ENCODE results near the gene AGBL3.
A peak's percentile ranks its signal among the peaks of the same experiment; 100 is the strongest.

AGBL3 gene

GRCh38 chr7:134988161-134988560, 1.9 kb downstream of the AGBL3 start:
- Histone ChIP-seq H3K4me3 (ENCODE audit: low read length) (peak overlapping the region; percentile 98), H3K27me3 (ENCODE audit: insufficient read depth, low read length) (no peaks in the 10 kb centered on the region), H3K9me3 (ENCODE audit: low read length) (no peaks in the 10 kb centered on the region), H3K4me1 (ENCODE audit: insufficient read depth, low read length) (peaks cover 8% of the 10 kb centered on the region), H3K36me3 (ENCODE audit: insufficient read depth, low read length) (peaks cover 19% of the 10 kb centered on the region), H2AFZ (ENCODE audit: low read depth, low read length) (no peak overlapping the region)

DNA sequence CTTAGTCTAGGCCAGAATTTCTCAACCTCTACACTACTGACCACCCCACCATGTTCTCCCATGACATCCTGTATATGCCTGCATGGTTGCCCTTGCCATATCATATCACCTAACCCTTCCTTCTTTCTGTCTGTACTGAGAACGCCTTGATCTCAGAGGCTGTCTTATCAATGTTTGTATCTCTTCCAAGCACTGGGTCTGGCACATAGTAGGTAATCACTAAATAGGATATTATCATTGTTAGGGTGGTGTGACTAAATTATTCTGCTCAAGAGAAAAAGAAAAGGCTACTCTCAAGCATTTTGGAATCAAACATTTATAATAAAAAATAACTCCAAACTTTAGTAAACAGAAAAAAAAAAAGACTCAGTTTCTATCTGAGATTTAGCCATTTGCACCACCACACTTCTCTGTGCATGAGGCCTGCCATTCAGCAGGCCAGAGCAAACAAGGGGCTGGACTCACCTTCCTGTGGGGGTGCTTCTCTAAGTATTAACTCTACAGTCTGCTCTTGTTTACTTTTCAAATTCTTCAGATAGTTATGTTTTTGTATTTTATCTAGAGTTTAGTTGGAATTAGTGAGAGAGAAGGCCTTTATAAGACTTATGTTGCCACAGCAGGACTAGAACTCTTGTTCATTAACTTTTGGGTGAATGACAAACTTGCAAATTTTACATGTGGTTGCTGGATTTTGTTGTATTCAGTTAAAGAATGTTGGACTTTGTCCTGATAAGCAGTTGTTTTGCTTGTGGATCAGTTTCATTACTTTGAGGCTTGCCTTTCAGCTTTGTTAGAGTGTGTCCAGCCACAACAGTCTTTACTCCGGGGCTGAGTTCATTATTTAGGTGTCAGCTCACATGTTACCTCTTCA, 5.4 kb downstream of the AGBL3 start:
- Histone ChIP-seq H3K4me3 (ENCODE audit: low read length) (no peak overlapping the region), H3K36me3 (ENCODE audit: insufficient read depth, low read length) (peaks cover 41% of the 10 kb centered on the region), H3K9me3 (ENCODE audit: low read length) (no peaks in the 10 kb centered on the region), H3K27me3 (ENCODE audit: insufficient read depth, low read length) (no peaks in the 10 kb centered on the region), H3K4me1 (ENCODE audit: insufficient read depth, low read length) (peaks cover 8% of the 10 kb centered on the region), H2AFZ (ENCODE audit: low read depth, low read length) (no peak overlapping the region)

DNA sequence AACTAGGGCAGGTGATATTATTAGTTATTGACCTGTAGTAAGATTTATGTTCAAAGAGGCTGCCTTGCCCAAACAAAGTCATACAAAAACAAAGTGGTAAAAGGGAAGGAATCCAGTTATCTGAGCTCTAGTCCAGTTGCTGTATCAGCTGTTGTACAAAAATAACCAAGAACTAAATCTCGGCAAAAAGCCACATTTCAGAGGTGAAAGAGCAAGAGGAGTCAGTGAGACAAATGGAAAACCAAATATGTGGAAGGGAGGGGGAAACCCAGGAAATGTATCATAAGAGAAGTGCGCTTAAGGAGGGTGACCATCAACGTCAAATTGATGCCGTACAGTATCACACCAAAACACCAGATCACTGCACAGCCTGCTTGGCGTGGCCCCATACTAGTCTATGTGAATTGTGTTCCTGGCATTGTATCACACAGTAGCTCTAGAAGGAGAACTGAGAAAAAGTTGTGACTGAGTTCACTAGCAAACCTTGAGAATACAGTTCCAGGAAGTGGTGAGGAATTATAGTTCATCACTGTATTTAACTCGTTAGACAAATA, 6.4 kb downstream of the AGBL3 start:
- H3K4me1 ChIP-seq (ENCODE audit: insufficient read depth, low read length), result no peaks in the 10 kb centered on the region
- no peak overlapping the region for H3K4me3 ChIP-seq (ENCODE audit: low read length)
- H2AFZ ChIP-seq (ENCODE audit: low read depth, low read length), result no peak overlapping the region
- peaks cover 48% of the 10 kb centered on the region for H3K36me3 ChIP-seq (ENCODE audit: insufficient read depth, low read length)
- H3K27me3 ChIP-seq (ENCODE audit: insufficient read depth, low read length), result no peaks in the 10 kb centered on the region
- H3K9me3 ChIP-seq (ENCODE audit: low read length), result no peaks in the 10 kb centered on the region

DNA sequence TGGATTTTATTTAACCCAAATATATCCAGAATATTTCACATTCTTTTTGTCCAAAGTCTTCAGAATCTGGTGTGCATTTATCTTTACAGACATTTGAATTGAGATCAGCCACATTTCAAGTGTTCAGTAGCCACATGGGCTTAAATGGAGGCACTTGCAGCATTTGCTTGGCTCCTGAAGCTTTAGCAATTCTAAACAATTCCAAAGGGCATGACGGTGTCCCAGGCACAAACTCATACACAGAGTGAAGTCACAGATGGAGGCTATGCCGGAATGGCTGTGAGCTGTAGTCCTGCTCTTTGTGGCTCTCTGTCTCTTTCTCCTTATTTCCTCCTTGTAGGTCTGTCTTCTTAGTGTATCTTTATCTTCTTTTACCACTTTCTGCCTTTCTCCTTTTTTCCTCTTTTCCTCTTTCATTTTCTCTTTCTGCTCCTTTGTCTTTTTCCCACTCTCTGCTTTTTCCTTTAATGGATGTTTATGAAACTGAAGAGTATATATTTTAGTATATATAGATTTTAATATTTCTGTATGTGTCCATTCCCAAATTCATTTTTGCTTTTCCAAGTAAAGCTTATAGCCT, 7.7 kb downstream of the AGBL3 start:
- Histone ChIP-seq H3K9me3 (ENCODE audit: low read length) (peaks cover 1% of the 10 kb centered on the region), H3K4me3 (ENCODE audit: low read length) (no peak overlapping the region), H2AFZ (ENCODE audit: low read depth, low read length) (no peak overlapping the region), H3K36me3 (ENCODE audit: insufficient read depth, low read length) (peaks cover 48% of the 10 kb centered on the region), H3K27me3 (ENCODE audit: insufficient read depth, low read length) (no peaks in the 10 kb centered on the region), H3K4me1 (ENCODE audit: insufficient read depth, low read length) (no peaks in the 10 kb centered on the region)

DNA sequence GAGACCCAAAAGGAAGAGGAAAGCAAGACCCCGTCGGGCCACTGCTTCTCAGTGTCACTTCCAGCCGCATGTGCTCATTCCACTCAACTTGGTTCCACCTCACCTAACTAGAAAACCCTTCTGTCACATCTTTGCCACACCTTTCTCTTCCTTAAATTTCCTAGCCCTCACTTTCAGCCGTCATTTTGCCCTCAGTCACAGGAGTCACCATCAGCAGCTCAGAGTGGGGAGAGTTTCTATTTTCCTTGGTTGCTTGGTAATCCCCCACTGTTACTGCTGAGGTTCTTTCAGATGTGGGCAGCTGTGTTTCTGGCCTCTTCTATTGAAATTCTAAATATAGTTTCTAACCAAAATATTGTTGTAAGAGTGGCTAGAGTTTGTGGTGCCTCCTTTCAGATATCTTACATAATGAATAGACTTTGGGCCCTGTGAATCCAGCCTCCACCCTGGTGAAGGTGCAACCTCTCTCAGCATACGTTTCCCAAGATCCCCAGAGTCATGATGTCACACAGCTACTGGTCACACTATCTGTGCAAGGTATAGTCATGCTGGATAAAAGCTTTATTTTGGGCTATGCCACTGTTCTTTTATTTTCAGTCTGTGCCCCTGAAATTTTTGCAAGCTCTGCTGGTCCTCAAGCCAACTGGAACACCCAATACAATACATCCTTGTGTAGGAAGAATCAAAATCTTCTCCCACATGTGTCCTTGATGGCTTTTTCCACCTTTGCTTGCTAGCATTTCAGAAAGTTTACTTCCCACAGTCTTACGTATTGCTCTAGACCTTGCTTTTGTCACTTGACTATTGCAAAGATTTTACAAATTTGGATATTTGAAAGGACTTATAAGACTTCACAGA, 9.2 kb downstream of the AGBL3 start:
- H2AFZ ChIP-seq (ENCODE audit: low read depth, low read length), result no peak overlapping the region
- H3K4me1 ChIP-seq (ENCODE audit: insufficient read depth, low read length), result no peaks in the 10 kb centered on the region
- peaks cover 40% of the 10 kb centered on the region for H3K36me3 ChIP-seq (ENCODE audit: insufficient read depth, low read length)
- no peak overlapping the region for H3K4me3 ChIP-seq (ENCODE audit: low read length)
- peaks cover 7% of the 10 kb centered on the region for H3K9me3 ChIP-seq (ENCODE audit: low read length)
- H3K27me3 ChIP-seq (ENCODE audit: insufficient read depth, low read length), result no peaks in the 10 kb centered on the region

GRCh38 chr7:134996097-134996550, 9.8 kb downstream of the AGBL3 start:
- H3K4me3 ChIP-seq (ENCODE audit: low read length), result no peak overlapping the region
- no peaks in the 10 kb centered on the region for H3K4me1 ChIP-seq (ENCODE audit: insufficient read depth, low read length)
- peaks cover 7% of the 10 kb centered on the region for H3K9me3 ChIP-seq (ENCODE audit: low read length)
- H3K36me3 ChIP-seq (ENCODE audit: insufficient read depth, low read length), result peaks cover 33% of the 10 kb centered on the region
- no peaks in the 10 kb centered on the region for H3K27me3 ChIP-seq (ENCODE audit: insufficient read depth, low read length)
- no peak overlapping the region for H2AFZ ChIP-seq (ENCODE audit: low read depth, low read length)

DNA sequence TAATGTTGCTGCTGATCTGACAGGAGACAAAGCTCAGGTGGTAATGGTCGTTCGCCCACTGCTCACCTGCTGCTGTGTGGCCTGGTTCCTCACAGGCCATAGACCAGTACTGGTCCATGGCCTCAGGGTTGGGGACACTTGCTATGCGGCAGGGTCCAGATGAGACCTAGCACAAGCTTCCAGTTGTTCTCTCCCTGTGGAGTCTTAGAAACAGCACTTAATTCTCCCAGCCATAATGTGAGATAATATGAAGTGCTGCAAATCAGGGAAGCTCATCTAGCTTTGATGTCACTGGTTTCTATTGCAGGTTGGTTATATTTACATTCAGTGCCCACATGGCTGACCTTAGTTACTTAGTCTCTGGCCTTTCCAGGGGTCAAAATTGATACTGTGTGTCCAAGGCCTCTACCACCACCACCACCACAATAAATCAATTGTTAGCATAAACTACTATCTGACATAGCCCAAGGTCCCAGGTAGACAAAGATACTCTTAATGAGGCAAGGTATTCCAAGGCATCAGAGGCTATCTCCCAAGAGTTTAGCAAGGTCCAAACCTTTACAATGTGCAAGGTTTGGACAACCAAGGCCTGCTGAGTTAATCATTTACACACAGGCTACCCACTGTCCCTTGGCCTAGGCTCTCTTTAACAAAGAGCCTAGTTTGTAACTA, 11.0 kb downstream of the AGBL3 start:
- no peak overlapping the region for H3K4me3 ChIP-seq (ENCODE audit: low read length)
- H3K9me3 ChIP-seq (ENCODE audit: low read length), result peaks cover 7% of the 10 kb centered on the region
- H3K27me3 ChIP-seq (ENCODE audit: insufficient read depth, low read length), result no peaks in the 10 kb centered on the region
- H3K4me1 ChIP-seq (ENCODE audit: insufficient read depth, low read length), result no peaks in the 10 kb centered on the region
- H2AFZ ChIP-seq (ENCODE audit: low read depth, low read length), result no peak overlapping the region
- peaks cover 33% of the 10 kb centered on the region for H3K36me3 ChIP-seq (ENCODE audit: insufficient read depth, low read length)

GRCh38 chr7:134999136-134999535, 12.8 kb downstream of the AGBL3 start:
- peaks cover 23% of the 10 kb centered on the region for H3K36me3 ChIP-seq (ENCODE audit: insufficient read depth, low read length)
- no peaks in the 10 kb centered on the region for H3K27me3 ChIP-seq (ENCODE audit: insufficient read depth, low read length)

GRCh38 chr7:135001390-135002165, 15.3 kb downstream of the AGBL3 start:
- H3K4me3 ChIP-seq (ENCODE audit: low read length), result no peak overlapping the region
- no peaks in the 10 kb centered on the region for H3K4me1 ChIP-seq (ENCODE audit: insufficient read depth, low read length)
- peaks cover 7% of the 10 kb centered on the region for H3K9me3 ChIP-seq (ENCODE audit: low read length)
- no peak overlapping the region for H2AFZ ChIP-seq (ENCODE audit: low read depth, low read length)
- peaks cover 7% of the 10 kb centered on the region for H3K36me3 ChIP-seq (ENCODE audit: insufficient read depth, low read length)
- H3K27me3 ChIP-seq (ENCODE audit: insufficient read depth, low read length), result no peaks in the 10 kb centered on the region

More at GRCh38 chr7:134999136-134999535, 12.8 kb downstream of the AGBL3 start:
- no peak overlapping the region for H3K4me3 ChIP-seq (ENCODE audit: low read length)
- H3K9me3 ChIP-seq (ENCODE audit: low read length), result peaks cover 7% of the 10 kb centered on the region
- no peaks in the 10 kb centered on the region for H3K4me1 ChIP-seq (ENCODE audit: insufficient read depth, low read length)
- no peak overlapping the region for H2AFZ ChIP-seq (ENCODE audit: low read depth, low read length)

GRCh38 chr7:135012229-135012628, 25.9 kb downstream of the AGBL3 start:
- Histone ChIP-seq H3K4me1 (ENCODE audit: insufficient read depth, low read length) (no peaks in the 10 kb centered on the region), H3K27me3 (ENCODE audit: insufficient read depth, low read length) (no peaks in the 10 kb centered on the region), H2AFZ (ENCODE audit: low read depth, low read length) (no peak overlapping the region), H3K4me3 (ENCODE audit: low read length) (no peak overlapping the region), H3K9me3 (ENCODE audit: low read length) (no peaks in the 10 kb centered on the region), H3K36me3 (ENCODE audit: insufficient read depth, low read length) (no peaks in the 10 kb centered on the region)

DNA sequence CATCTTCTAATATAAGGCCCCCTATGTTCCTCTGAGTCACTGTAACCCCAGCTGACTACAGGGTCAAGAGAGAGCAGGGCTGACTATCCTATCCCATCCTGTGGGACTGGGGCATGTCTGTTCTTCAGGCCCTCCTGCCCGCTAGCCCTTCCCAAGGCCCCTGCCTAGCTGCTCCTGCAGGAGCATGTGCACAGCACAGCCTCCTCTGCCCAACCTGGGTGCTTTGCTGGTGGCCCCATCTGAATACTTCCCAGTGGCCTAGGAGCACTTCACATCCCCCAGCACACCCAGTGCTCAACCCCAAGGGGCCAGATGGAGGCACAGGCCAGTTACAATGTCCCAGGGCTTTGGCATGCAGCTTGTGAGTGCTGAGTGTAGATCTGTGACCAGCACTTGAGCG, 37.3 kb downstream of the AGBL3 start:
- Histone ChIP-seq H2AFZ (ENCODE audit: low read depth, low read length) (no peak overlapping the region), H3K4me3 (ENCODE audit: low read length) (no peak overlapping the region), H3K4me1 (ENCODE audit: insufficient read depth, low read length) (no peaks in the 10 kb centered on the region), H3K27me3 (ENCODE audit: insufficient read depth, low read length) (no peaks in the 10 kb centered on the region), H3K36me3 (ENCODE audit: insufficient read depth, low read length) (no peaks in the 10 kb centered on the region), H3K9me3 (ENCODE audit: low read length) (no peaks in the 10 kb centered on the region)

DNA sequence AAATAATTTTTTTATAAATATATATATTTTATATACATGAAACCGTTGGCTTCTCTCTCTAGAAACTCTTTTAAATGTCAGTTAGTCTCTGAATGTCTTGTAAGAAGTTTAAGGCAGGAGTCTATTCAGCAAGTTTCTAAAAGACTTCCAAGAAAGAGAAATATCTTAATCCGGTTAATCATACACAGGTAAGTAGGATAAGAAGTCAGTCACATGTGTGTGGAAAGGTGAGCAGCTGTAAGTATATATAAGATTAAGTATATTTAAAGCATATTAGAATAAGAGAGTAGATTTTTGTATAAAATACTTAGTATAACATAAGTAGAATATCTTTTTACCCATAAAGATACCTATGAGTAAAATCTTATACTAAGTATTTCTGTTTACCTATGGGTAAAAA, 48.9 kb downstream of the AGBL3 start:
- H3K27me3 ChIP-seq (ENCODE audit: insufficient read depth, low read length), result no peaks in the 10 kb centered on the region
- no peak overlapping the region for H3K4me3 ChIP-seq (ENCODE audit: low read length)
- H2AFZ ChIP-seq (ENCODE audit: low read depth, low read length), result no peak overlapping the region
- no peaks in the 10 kb centered on the region for H3K9me3 ChIP-seq (ENCODE audit: low read length)
- no peaks in the 10 kb centered on the region for H3K4me1 ChIP-seq (ENCODE audit: insufficient read depth, low read length)
- no peaks in the 10 kb centered on the region for H3K36me3 ChIP-seq (ENCODE audit: insufficient read depth, low read length)
